Cortex of kidney (tissue), 1 donor: ENCODE measurements around the gene TNN.
"Not testable (repeated sequence)": the region's sequence is repeated elsewhere in the genome, so short reads cannot be mapped to it uniquely, and the experiment has no call there.

Experiments
- DNase-seq: peaks from one replicate; lab custom pipeline; 2025; lab: John Stamatoyannopoulos, UW

The TNN gene

DNA sequence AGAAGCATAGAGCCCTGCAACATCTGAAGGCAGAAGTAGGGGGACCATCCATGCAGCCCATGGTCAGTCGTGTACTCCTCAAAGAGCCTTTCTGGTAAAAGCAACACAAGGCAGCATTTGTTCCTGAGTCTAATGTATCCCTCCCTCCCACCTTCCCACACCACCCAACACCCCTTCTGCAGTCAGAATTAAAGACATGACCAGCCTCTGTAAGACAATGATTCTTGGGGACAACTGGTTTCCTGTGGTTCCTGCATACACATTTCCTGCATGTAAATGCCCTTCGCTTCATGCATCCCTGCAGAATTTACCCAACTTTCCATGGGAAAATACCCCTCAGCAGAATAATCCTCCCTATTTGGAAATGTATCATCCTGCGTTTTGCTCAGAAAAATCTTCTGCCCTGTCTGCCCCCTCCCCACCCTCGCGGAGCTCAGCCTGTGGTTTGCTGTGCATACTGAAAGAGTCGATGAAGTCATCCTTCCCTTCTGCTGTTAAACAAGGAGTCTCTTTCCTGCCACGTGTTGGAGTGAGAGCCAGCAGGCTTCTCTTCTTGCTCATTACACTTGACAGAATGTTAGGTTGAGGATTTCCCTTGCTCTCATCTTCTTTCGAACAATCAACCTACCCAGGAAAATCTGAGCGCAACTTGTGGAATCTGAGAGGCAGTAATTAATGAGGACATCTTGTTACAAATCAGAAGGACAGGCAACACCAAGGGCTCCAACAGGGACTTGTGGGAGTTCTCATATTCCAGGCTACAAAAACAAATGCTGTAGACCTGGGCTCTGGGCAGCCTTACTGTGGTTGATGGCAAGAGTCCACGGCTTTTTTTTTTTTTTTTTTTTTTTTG is 4.7 kb downstream of the TNN start:
- DNase-seq, result no peak

DNA sequence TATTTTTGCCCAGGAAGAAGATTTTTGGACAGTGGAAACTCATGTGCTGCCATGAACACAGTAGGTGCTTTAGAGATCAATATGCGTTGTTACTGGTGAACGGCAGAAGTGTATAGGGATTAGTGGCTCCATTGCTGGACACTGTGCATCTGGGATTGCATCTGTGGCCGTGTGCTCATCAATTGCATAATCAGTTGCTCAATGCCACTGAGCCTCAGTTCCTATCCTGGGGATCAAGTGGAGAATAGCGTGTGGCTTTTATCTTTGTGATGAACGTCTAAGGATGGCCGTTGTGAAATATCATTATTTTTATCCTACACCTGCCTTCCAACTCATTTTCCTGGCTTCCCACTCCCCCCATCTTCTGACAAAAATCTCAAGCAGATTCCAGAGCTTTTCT is 5.4 kb downstream of the TNN start:
- no peak for DNase-seq

DNA sequence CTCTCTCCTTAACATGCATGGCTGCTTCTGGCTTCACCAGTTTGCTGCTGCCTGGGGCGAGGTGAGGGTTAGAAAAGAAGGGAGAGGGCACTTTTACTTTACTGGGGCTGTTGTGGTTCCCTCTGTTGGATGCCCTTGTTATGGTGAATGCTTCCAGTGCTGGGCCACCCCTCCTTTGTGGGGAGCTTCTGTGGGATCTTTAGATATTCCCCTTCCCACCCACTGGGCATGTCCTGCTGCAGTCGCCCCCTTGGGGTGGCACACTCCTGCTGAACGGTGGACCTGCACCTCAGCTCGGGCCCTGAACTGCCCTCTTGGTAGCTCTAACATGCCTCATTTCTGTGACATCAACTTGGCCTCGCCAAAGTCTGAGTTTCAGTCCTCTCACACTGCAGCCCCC is 6.0 kb downstream of the TNN start:
- no peak for DNase-seq

DNA sequence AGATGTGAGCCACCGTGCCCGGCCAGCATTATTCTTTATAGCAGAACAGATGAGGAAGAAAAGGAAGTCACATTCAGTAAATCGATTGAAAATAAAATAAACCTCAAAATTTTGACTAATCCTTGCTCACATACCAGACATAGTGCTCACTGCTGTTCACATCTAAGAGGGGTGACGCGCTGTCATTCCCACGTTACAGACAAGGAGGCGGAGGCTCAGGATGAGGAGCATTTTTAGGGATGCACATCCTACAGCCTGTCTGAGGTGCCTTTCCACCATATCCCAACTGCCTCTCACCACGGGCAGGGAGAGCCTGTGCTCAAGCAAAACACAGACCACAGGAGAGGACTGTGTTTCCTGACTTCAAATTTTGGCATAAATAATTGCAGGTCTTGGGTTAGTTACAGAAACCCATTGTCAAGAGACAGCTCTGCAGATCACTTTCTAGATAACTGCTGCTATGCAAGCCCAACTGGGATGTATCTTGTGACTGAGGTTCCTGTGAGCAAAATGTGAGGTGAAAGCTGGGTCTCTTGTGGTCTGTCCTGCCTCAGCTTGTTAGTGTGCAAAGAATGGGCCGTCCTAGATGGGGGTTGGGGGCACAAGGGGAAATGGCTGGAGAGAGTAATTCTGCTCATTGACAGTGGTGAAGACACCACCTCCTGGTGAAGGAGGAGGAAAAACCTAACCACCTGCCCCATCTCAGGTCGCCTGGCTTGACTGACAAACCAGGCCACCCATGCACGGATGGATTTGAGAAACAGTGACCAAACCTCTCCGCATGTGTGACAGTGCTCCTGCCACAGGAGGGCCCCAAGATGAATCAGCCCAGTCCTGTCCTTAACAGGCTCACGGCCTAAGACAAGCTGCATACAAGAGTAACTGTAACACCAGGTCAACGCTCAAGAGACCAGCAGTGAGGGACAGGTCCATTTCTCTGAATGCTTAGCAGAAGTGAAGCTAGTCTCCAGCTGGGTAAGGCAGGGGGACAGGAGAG is 8.2 kb downstream of the TNN start:
- no peak for DNase-seq

DNA sequence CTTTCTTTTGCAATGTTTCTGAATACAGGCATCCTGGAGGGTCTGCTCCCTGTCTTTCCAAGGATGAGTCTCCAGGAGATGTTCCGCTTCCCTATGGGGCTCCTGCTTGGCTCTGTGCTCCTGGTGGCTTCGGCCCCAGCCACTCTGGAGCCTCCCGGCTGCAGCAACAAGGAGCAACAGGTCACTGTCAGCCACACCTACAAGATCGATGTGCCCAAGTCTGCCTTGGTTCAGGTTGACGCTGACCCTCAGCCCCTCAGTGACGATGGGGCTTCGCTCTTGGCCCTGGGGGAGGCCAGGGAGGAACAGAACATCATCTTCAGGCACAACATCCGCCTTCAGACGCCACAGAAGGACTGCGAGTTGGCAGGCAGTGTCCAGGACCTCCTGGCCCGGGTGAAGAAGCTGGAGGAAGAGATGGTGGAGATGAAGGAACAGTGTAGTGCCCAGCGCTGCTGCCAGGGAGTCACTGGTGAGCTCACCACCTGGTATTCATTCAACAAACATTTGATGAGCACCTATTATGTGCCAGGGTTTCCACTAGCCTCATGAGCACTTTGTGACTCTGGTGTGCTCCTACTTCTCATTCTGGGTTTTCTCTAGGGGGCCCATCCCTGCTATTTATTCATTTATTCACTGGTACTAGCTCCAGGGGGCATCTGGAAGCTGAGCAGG is 9.9 kb downstream of the TNN start:
- no peak for DNase-seq

DNA sequence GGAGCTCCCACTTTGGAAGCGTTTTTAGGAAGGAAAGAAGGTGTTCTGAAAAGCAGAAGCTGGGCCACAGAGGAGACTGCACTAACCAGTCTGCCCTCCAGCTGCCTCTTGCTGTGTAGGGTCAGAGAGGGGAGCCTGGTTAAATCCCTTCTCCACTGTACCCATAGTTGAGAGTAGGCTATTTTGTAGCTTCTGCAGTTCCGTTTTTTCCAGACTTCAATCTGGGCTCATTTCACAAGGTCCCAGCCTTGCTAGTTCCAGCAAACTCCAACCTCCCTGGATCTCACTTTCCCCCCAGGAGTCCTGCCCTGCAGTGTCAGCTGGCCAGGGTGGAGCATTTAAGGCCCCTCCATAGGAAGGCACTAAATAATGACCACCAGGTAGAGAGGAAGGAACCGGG is 11.0 kb downstream of the TNN start:
- DNase-seq, result no peak

DNA sequence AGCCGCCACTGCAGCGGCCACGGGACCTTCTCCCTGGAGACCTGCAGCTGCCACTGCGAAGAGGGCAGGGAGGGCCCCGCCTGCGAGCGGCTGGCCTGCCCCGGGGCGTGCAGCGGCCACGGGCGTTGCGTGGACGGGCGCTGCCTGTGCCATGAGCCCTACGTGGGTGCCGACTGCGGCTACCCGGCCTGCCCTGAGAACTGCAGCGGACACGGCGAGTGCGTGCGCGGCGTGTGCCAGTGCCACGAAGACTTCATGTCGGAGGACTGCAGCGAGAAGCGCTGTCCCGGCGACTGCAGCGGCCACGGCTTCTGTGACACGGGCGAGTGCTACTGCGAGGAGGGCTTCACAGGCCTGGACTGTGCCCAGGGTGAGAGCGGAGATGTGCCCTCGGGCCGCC is 11.7 kb downstream of the TNN start:
- DNase-seq, result no peak

DNA sequence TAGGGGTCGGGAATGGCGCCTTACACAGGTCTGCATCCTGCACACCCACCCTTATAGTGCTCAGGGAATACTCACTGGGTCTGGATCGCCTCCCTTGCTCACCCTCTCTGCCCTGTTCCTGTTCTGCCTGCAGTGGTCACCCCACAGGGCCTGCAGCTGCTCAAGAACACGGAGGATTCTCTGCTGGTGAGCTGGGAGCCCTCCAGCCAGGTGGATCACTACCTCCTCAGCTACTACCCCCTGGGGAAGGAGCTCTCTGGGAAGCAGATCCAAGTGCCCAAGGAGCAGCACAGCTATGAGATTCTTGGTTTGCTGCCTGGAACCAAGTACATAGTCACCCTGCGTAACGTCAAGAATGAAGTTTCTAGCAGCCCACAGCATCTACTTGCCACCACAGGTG is 12.4 kb downstream of the TNN start:
- no peak for DNase-seq

DNA sequence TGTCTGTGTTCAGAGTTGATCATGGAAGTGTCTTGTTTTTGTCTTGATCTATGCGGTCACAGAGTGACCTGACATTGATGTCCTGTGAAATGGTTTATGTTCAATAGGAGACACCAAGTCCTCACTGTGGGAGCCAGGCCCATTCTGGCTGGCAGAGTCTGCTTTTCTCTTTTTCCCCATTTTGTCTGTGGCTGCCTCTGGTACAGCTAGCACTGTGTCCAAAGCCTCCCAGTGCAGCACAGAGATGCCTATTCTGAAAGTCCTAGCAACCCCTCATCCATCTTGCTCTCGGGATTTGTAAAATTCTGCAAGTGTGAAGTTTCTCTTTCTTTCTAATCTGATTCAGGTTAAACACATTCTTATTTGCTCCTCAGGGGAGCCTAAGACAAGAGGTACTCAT is 14.3 kb downstream of the TNN start:
- DNase-seq, result no peak

DNA sequence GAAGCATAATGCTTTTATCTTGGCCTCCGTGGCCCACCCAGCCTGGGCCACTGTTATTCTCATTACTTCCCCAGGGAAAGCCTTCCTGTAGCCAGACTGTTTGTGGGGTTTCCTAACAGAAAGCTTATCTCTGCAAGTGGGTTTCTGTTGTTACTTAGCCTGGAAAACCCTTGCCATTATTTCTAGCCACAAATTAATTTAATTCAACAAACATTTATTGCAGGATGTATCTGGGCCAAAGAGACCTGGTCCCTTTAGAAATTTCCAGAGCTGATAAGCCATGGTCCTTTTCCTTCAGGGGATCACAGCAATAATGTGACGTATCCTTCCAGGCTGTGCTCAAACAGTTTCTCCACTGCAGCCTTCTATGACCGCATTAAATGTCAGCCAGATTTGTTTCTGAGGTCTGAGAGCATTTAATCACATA is 20.9 kb downstream of the TNN start:
- DNase-seq, result no peak

DNA sequence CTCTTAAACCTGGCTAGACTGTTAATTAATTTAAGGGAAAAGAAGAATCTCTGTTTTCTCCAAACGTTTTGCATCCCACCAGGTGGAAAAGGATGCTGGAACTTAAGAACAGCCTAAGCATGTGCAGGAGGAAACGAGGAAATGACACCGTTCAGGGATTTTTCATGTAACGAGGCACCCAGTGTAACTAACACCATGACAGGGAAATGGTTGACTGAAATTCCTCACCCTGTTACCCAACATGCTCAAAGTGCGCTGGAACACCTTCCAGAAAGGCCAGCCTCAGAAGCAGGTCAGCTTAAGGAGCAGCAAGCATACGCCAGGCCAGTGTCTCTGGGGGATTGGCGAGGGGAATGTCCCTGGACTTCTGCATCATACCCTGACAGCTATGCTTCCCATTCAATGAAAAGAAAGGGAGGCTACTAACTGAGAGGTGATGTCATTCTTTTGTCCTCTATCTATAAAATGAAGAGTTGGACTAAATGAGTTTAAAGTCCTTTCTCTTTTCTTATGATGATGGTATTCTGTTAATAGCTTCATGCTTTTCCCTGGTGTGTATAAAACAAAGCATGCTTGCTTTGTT is 21.6 kb downstream of the TNN start:
- DNase-seq, result no peak

DNA sequence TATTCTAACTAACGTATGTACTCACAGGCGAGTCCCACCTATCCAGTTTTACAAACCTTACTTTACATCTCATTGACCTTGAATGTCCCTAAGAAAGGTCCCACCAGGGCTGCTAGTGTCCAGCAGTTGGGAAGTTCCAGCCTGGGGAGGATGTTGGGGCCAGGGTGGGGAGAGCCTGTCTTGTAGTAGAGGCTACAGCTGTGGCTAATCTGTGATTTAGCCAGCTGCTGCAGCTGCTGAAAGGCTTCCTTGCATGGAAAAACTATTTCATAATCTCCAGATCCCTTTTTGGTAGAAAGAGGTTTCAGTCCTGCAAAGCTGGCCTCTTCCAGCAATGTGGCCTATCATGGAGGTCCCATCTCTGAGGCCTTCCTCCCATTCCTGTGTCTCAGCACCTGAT is 23.1 kb downstream of the TNN start:
- no peak for DNase-seq

DNA sequence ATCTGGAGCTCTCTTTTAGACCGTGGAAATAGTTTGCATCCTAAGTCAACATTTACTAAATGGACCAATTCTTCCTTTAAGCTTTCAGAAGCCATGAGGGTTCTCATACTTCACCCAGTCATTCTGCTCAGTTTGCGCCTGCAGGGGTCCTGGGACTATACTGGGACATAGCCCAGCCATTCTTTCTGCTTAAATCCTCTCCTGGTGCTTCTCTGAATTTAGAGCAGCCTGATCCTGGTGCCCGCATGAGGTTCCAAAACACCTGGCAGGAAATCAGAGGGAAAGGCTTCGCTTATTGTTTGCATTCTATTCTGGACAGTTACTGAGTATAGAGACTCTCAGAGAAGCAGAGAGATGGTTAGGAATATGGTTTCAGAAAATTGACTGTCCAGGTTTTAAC is 27.0 kb downstream of the TNN start:
- no peak for DNase-seq

DNA sequence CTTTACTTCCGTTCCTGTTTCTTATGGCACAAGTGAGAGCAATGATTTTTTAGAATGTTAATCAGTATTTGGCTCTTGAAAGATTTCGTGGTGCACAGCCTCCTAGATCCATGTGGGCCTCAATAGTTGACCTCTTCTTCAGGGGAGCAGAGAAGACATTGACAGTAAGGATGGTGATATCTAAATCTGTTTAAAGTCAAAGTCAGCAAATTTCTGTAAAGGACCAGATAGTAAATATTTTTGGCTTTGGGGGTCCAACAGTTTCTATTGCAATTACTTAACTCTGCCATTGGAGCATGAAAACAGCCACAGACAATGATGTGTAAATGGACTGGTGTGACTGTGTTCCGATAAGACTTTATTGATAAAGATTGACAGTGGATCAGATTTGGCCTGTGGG is 27.4 kb downstream of the TNN start:
- DNase-seq, result no peak

DNA sequence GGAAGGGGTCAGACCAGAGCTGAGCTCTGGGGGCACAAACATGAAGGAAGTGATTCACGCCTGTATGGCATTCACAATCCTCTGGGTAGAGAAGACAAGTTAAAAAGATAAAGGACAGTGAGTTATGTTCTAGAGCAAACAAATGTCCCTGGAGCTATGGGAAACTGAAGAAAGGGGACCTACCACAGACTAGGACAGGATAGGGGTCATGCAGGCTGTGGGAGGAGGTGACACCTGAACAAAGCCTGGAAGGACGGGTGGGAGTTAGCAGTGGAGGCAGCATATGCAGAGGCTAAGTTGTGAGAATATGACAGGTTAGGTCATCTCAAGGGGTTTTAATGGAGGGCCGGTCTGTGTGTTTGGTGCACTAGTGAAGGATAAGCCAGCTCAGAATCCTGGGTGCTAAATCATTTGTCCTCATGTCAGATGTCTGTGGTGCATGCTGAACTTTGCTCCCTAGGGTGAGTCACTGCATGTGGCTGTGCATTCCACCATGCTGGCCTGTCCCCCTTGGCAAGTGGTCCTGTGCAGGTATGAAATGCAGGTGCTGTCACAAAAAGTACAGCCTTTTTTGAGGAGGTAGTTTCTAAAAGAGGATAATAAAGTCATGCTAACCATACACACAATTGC is 28.5 kb downstream of the TNN start:
- DNase-seq, result no peak

DNA sequence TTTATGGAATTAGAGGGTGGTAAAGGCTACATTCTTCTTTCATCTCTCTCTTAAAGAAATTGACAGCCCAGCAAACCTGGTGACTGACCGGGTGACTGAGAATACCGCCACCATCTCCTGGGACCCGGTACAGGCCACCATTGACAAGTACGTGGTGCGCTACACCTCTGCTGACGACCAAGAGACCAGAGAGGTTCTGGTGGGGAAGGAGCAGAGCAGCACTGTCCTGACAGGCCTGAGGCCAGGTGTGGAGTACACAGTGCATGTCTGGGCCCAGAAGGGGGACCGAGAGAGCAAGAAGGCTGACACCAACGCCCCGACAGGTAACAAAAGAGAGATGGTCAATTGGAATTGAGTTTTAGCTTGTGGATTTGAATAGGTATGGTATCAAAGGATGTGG is 29.7 kb downstream of the TNN start:
- DNase-seq, result no peak

DNA sequence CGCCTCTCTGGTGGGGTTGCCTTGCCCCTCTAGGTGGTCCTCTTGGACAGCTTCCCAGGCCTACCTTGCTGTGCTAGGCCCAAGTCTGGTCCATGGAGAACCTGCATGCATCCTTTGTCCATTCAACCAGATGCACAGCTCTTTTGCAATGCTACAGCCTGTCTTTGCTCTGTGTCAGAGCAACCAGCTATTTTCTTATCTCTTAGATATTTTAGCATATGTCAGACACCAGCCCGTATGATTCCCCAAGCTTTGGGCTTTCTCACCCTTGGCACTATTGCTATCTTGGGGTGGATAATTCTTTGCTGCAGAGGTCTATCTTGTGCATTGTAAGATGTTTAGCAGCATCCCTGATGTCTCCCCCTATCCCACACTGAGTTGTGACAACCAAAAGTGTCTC is 32.3 kb downstream of the TNN start:
- DNase-seq, result no peak

DNA sequence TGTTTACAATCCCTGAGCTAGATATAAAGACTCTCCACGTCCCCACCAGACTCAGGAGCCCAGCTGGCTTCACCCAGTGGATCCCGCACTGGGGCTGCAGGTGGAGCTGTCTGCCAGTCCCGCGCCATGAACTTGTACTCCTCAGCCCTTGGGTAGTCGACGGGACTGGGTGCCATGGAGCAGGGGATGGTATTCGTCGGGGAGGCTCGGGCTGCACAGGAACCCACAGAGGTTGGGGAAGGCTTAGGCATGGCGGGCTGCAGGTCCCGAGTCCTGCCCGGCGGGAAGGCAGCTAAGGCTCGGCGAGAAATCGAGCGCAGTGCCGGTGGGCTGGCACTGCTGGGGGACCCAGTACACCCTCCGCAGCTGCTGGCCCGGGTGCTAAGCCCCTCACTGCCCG is 34.5 kb downstream of the TNN start:
- DNase-seq, result not testable (repeated sequence)

DNA sequence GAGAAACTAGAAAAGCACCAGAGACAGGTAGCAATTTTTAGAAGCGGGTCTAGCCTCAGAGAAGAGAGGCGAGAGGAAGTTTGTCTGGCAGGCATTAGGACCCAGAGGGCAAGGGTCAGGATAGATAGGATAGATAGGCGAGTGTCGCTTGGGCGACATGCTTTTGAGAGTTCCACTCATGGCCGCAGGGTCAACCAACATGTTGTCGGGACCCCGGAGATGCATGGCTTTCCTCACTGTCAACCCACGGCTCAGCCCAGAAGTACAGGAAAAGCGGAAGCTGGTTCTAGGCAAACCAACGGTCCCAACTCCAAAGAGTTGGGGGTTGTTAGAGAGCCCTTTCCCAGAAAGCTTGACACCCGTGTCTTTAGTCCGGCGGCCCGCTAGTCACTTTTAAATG is 38.9 kb downstream of the TNN start:
- not testable (repeated sequence) for DNase-seq

DNA sequence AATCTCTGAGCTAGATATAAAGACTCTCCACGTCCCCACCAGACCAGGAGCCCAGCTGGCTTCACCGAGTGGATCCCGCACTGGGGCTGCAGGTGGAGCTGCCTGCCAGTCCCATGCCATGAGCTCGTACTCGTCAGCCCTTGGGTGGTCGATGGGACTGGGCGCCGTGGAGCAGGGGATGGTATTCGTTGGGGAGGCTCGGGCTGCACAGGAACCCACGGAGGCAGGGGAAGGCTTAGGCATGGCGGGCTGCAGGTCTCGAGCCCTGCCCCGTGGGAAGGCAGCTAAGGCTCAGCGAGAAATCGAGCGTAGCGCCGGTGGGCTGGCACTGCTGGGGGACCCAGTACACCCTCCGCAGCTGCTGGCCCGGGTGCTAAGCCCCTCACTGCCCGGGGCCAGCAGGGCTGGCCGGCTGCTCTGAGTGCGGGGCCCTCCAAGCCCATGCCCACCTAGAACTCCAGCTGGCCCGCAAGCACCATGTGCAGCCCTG is 40.7 kb downstream of the TNN start:
- DNase-seq, result not testable (repeated sequence)

DNA sequence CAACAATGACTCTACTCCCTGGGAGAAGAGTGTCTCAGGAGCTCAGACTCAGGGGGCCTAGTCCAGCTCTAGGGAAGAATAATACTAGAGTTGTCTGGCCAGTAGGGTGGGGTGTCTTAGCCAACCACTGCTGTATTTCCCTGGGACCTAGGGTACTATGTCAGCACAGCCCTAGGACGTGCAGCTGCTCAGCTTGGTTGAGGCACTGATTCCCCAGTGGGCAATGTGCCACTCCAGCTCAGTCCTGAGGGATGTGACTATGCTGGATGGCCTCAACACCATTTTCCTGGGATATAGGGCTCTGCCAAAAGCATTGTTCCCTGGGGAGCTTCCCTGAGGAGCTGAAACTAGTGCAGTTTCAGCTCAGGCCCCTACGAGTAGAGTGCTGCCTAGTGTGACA is 47.4 kb downstream of the TNN start:
- DNase-seq, result no peak
